Breast epithelium (tissue), 4 donors: Measurements from ENCODE around the gene COTL1. TPM values are rescaled to one million over a fixed set of nuclear protein-coding genes. Genes with fewer than 3 reads are reported as not detected.
A peak's percentile ranks its signal among the peaks of the same experiment; 100 is the strongest.

ENCODE experiments used
- DNase-seq, 2 donors: peaks; one replicate each; pipeline ENCODE4 v3.0.0-alpha.2; 2019; ENCODE audit warnings: low spot score in 2 of 2
- H3K27ac ChIP-seq, 2 donors: fragments of 200-600 bp; sonication (generic) in 1 of 2; one replicate each; pipeline ENCODE4 v1.5.1; 2016 to 2019; ENCODE audit warnings: mild to moderate bottlenecking in 1 of 2
- H3K27me3 ChIP-seq, 2 donors: fragments of 200-600 bp; sonication (generic) in 1 of 2; one replicate each; pipeline versions ENCODE4 v1.5.1 to v1.6.0; 2017 to 2019; ENCODE audit warnings: control low read depth in 1 of 2, mild to moderate bottlenecking in 1 of 2
- H3K36me3 ChIP-seq: fragments of 200-600 bp; one replicate; pipeline ENCODE4 v1.5.1; 2019
- H3K4me1 ChIP-seq, 2 donors: fragments of 200-600 bp; sonication (generic); one replicate each; pipeline ENCODE4 v1.5.1; 2016 to 2019; ENCODE audit warnings: control low read depth in 1 of 2
- H3K4me3 ChIP-seq, 3 donors: fragments of 200-600 bp; sonication (generic); 1 replicate in 2 of 3; 2 replicates in 1 of 3; pipeline ENCODE4 v1.5.1; 2016 to 2019; ENCODE audit warnings: mild to moderate bottlenecking in 3 of 3, moderate library complexity in 2 of 3
- H3K9me3 ChIP-seq, 2 donors: fragments of 200-600 bp; sonication (generic) in 1 of 2; one replicate each; pipeline ENCODE4 v1.5.1; 2016 to 2019; ENCODE audit warnings: control low read depth in 1 of 2
- CTCF ChIP-seq, 3 donors: fragments of 450-650 bp; IDR thresholded peaks; one replicate each; pipeline ENCODE4 v1.5.1; 2016 to 2017; ENCODE audit warnings: antibody characterized with exemption in 3 of 3, mild to moderate bottlenecking in 3 of 3, moderate library complexity in 3 of 3
- POLR2A ChIP-seq: fragments of 450-650 bp; IDR thresholded peaks from one replicate; pipeline ENCODE4 v1.6.1; 2016; ENCODE audit warnings: antibody characterized with exemption, mild to moderate bottlenecking, moderate library complexity
- POLR2AphosphoS5 ChIP-seq, 3 donors: sonication (generic); formaldehyde crosslinking; IDR thresholded peaks; one replicate each; pipeline ENCODE4 v1.6.1; 2017; ENCODE audit warnings: antibody characterized with exemption in 3 of 3
- intact Hi-C: fragments of 100-400 bp; cut with DNase I; formaldehyde crosslinking; loops from one replicate; pipeline ENCODE4 v1.15.1; 2023; ENCODE audit warnings: low total_unique reads
- total RNA-seq, 3 donors: library from RNA; depleted of rRNA; stranded (reverse); fragments of >200 nt; gene quantifications; one replicate each; pipeline ENCODE4 v1.1.0, GENCODE V29; 2016

COTL1 gene
- total RNA-seq, 3 donors from 2014 or later, result 22.0 to 49.2 (median 44.6) TPM

GRCh38 chr16:84531671-84532111, 86.2 kb downstream of the COTL1 start:
- no peaks in the 10 kb centered on the region for H3K27me3 ChIP-seq
- H3K4me3 ChIP-seq, result no peak overlapping the region
- TF ChIP-seq CTCF (IDR thresholded peaks at IDR 0.05) (no peak), POLR2A (no peak), POLR2AphosphoS5 (IDR thresholded peaks at IDR 0.05) (no peak)
- H3K36me3 ChIP-seq, result no peaks in the 10 kb centered on the region
- H3K27ac ChIP-seq, result peak overlapping the region; percentile 71 to 75
- peak in 1 of 2 donors; percentile 74 for DNase-seq
- no peaks in the 10 kb centered on the region for H3K9me3 ChIP-seq
- H3K4me1 ChIP-seq, result peaks cover 9 to 17% of the 10 kb centered on the region in 2 donors
- intact Hi-C loops, result no loop called here

- Histone ChIP-seq H3K36me3 (no peaks in the 10 kb centered on the region), H3K27ac (no peak overlapping the region), H3K9me3 (no peaks in the 10 kb centered on the region), H3K4me3 (no peak overlapping the region), H3K4me1 (peaks cover 9 to 17% of the 10 kb centered on the region in 2 donors), H3K27me3 (no peaks in the 10 kb centered on the region)
- no peak for TF ChIP-seq CTCF (IDR thresholded peaks at IDR 0.05)
- no peak for TF ChIP-seq POLR2AphosphoS5 (IDR thresholded peaks at IDR 0.05)
- no peak for TF ChIP-seq POLR2A
- no peak for DNase-seq
- intact Hi-C loops, result no loop called here
These were observed 87.3 kb downstream of the COTL1 start for GRCh38 chr16:84530590-84530989.

GRCh38 chr16:84529607-84530006, 88.3 kb downstream of the COTL1 start:
- intact Hi-C loops, result loop anchor here (10.0 kb wide), 1 partner anchor 65 kb away; no protein-coding TSS in a partner anchor
- H3K4me1 ChIP-seq, result peaks cover 9 to 17% of the 10 kb centered on the region in 2 donors
- H3K9me3 ChIP-seq, result no peaks in the 10 kb centered on the region
- TF ChIP-seq CTCF (IDR thresholded peaks at IDR 0.05) (no peak), POLR2AphosphoS5 (IDR thresholded peaks at IDR 0.05) (no peak), POLR2A (no peak)
- no peak overlapping the region for H3K27ac ChIP-seq
- no peak for DNase-seq
- no peaks in the 10 kb centered on the region for H3K27me3 ChIP-seq
- H3K36me3 ChIP-seq, result no peaks in the 10 kb centered on the region
- H3K4me3 ChIP-seq, result no peak overlapping the region

GRCh38 chr16:84528322-84528721, 89.6 kb downstream of the COTL1 start:
- intact Hi-C loops, result loop anchor here (10.0 kb wide), 1 partner anchor 66 kb away; no protein-coding TSS in a partner anchor
- Histone ChIP-seq H3K27ac (no peak overlapping the region), H3K4me3 (no peak overlapping the region), H3K9me3 (no peaks in the 10 kb centered on the region), H3K4me1 (peaks cover 9 to 17% of the 10 kb centered on the region in 2 donors), H3K36me3 (no peaks in the 10 kb centered on the region), H3K27me3 (no peaks in the 10 kb centered on the region)
- TF ChIP-seq CTCF (IDR thresholded peaks at IDR 0.05) (no peak), POLR2A (no peak), POLR2AphosphoS5 (IDR thresholded peaks at IDR 0.05) (no peak)
- DNase-seq, result no peak

- H3K27me3 ChIP-seq, result no peaks in the 10 kb centered on the region
- no peak for DNase-seq
- no peaks in the 10 kb centered on the region for H3K9me3 ChIP-seq
- no peaks in the 10 kb centered on the region for H3K36me3 ChIP-seq
- H3K27ac ChIP-seq, result peak overlapping the region; percentile 58 to 60
- no peak for TF ChIP-seq POLR2AphosphoS5 (IDR thresholded peaks at IDR 0.05)
- TF ChIP-seq CTCF (IDR thresholded peaks at IDR 0.05), result no peak
- no peak for TF ChIP-seq POLR2A
- peaks cover 6 to 12% of the 10 kb centered on the region in 2 donors for H3K4me1 ChIP-seq
- intact Hi-C loops, result loop anchor here (10.0 kb wide), 1 partner anchor 67 kb away; no protein-coding TSS in a partner anchor
- peak overlapping the region in 2 of 3 donors; percentile 25 to 51 for H3K4me3 ChIP-seq
These were observed 90.2 kb downstream of the COTL1 start for GRCh38 chr16:84527532-84528269.
